GM12874 (cell line): ENCODE data around the gene CUX1.

Experiments
- CTCF ChIP-seq: IDR thresholded peaks from 2 replicates; pipeline ENCODE4 v1.5.1; 2011; ENCODE audit warnings: low read depth, mild to moderate bottlenecking, control low read depth, low read length, moderate library complexity; ENCODE audit not compliant: insufficient read depth

CUX1 gene

GRCh38 chr7:102289057-102289456 lies 471.6 kb downstream of the CUX1 start:
- TF ChIP-seq CTCF: no peak

- no peak for TF ChIP-seq CTCF
Measured at GRCh38 chr7:102291056-102291915, 473.9 kb downstream of the CUX1 start.

- no peak for TF ChIP-seq CTCF
Measured at GRCh38 chr7:102291916-102292267, 474.5 kb downstream of the CUX1 start.

GRCh38 chr7:102292813-102293798 lies 475.7 kb downstream of the CUX1 start:
- no peak for TF ChIP-seq CTCF

GRCh38 chr7:102294589-102294988 lies 477.2 kb downstream of the CUX1 start:
- TF ChIP-seq CTCF: no peak

GRCh38 chr7:102295346-102296178 lies 478.1 kb downstream of the CUX1 start:
- TF ChIP-seq CTCF: no peak

- no peak for TF ChIP-seq CTCF
Measured at GRCh38 chr7:102296179-102296438, 478.7 kb downstream of the CUX1 start.
